ENCODE results near the gene CSN2.

CSN2 gene

DNA sequence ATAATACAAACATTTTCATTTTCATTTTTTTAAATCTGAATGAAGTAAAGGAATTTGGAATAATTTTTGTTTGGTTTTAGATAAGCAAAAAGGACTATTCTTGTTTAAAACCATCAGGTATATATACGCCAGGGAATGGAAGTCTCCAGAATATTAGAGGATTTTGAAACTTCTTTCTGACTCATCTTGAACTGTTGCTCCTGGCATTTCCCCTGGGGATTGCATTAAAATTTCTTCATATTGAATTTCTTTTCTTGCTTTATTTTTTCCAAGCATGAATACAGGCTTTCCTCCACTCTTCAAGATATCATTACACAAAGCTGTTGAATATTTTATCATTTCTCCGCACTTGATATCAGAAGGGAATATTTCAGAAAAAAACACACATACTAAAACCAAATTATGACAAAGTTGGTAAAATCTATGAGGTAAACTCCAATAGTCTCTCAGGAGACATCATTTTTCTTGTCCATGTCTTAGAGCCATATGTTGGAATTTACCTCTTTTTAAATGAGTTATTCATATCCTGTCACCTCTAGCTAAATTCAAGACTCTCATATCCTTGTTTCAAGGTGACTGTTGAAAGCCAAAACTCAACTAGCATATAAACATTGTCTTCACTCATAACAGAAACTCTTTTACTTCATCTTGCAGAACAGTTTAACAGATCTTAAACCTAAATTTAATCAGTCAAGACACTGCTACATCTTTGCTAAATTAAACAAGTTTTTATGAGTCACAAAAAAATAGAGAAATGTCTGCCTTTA, 55.3 kb downstream of the CSN2 start:
- H3K4me3 ChIP-seq (ENCODE audit: control insufficient read depth, low read depth, low read length), result no peak overlapping the region
- no peak for TF ChIP-seq CTCF (conservative IDR thresholded peaks at IDR 0.05; ENCODE audit: control insufficient read depth, insufficient read depth, low read depth, low read length)
- peak; percentile 74 for DNase-seq (ENCODE audit: low read depth)

- TF ChIP-seq CTCF (conservative IDR thresholded peaks at IDR 0.05; ENCODE audit: control insufficient read depth, insufficient read depth, low read depth, low read length), result no peak
- H3K4me3 ChIP-seq (ENCODE audit: control insufficient read depth, low read depth, low read length), result no peak overlapping the region
These were observed 56.3 kb downstream of the CSN2 start for GRCh38 chr4:69909195-69909594.

GRCh38 chr4:69907151-69907550, 58.4 kb downstream of the CSN2 start:
- no peak overlapping the region for H3K4me3 ChIP-seq (ENCODE audit: control insufficient read depth, low read depth, low read length)
- DNase-seq (ENCODE audit: low read depth), result peak; percentile 24
- TF ChIP-seq CTCF (conservative IDR thresholded peaks at IDR 0.05; ENCODE audit: control insufficient read depth, insufficient read depth, low read depth, low read length), result no peak

More at GRCh38 chr4:69909195-69909594, 56.3 kb downstream of the CSN2 start:
- no peak for DNase-seq (ENCODE audit: low read depth)
